HCT116 (cell line): ENCODE results near the gene SRRT. TPM values are rescaled to one million over a fixed set of nuclear protein-coding genes. Genes with fewer than 3 reads are reported as not detected.
A peak's percentile ranks its signal among the peaks of the same experiment; 100 is the strongest.

ENCODE experiments used
- ATAC-seq: fragments of 200-7000 bp; cut with Tn5 transposase; 2 replicates; pipeline ENCODE4 v1.9.1; 2020; ENCODE audit warnings: mild to moderate bottlenecking, moderate library complexity
- Bru-seq: library from RNA; stranded (reverse); fragments of 400-500 nt; gene quantifications from one replicate; lab custom pipeline; 2021; lab: Mats Ljungman, UMichigan
- BruChase-seq, 2 experiments: library from RNA; stranded (reverse); fragments of 400-500 nt; gene quantifications; one replicate each; lab custom pipeline; 2021; lab: Mats Ljungman, UMichigan
- BruUV-seq: library from RNA; stranded (reverse); fragments of 400-500 nt; replicated peaks from 2 replicates; lab custom pipeline; 2021; lab: Mats Ljungman, UMichigan
- CTCF ChIA-PET: fragments of 300-600 bp; sonication (Branson Sonifier 250); formaldehyde crosslinking; loops from one replicate; lab custom pipeline; 2021; ENCODE audit warnings: antibody characterized with exemption; lab: Charles Lee
- POLR2A ChIA-PET: fragments of 300-600, 350-600 bp; sonication (Branson Sonifier 250); formaldehyde crosslinking; loops from one replicate; lab custom pipeline; 2021; ENCODE audit warnings: antibody characterized with exemption; lab: Charles Lee
- RAD21 ChIA-PET, 2 experiments: fragments of 300-600 bp; sonication (Branson Sonifier 250); formaldehyde crosslinking; loops; one replicate each; lab custom pipeline; 2023; ENCODE audit warnings: low total read pairs in 2 of 2; ENCODE audit not compliant: uncharacterized antibody in 2 of 2, unreplicated experiment in 2 of 2, low non-redundant PET in 1 of 2; lab: Charles Lee
- DNase-seq: peaks from one replicate; pipeline ENCODE4 v3.0.0-alpha.2; 2010; ENCODE audit warnings: low read depth, low spot score
- H2AFZ ChIP-seq: fragments of 200-600 bp; shearing (Covaris generic), sonication (generic); 2 replicates; pipeline ENCODE4 v1.6.1; 2017; ENCODE audit warnings: low read depth, mixed run types, mixed read lengths, antibody characterized with exemption, low read length; ENCODE audit not compliant: poor library complexity, severe bottlenecking
- H3K27ac ChIP-seq: 2 replicates; pipeline ENCODE4 v1.5.1; 2012; ENCODE audit warnings: low read depth, low read length
- H3K27me3 ChIP-seq: fragments of 200-600 bp; sonication (generic); 2 replicates; pipeline ENCODE4 v1.6.1; 2016; ENCODE audit warnings: mixed run types, low read length, mixed read lengths; ENCODE audit not compliant: insufficient read depth
- H3K36me3 ChIP-seq, 2 experiments: fragments of 200-500 bp in 1 of 2; fragments of 200-600 bp in 1 of 2; sonication (Bioruptor generic) in 1 of 2; sonication (generic) in 1 of 2; 2 replicates each; pipeline versions ENCODE4 v1.5.1 to v1.6.1; 2014 to 2016; ENCODE audit warnings: low read length in 2 of 2, inconsistent platforms in 1 of 2, mixed read lengths in 1 of 2, mixed run types in 1 of 2; ENCODE audit not compliant: insufficient read depth in 2 of 2, control insufficient read depth in 1 of 2
- H3K4me1 ChIP-seq, 2 experiments: fragments of 200-600 bp in 1 of 2; sonication (generic) in 1 of 2; 2 replicates each; pipeline versions ENCODE4 v1.5.1 to v1.6.1; 2012 to 2017; ENCODE audit warnings: low read length in 2 of 2, inconsistent platforms in 1 of 2, mild to moderate bottlenecking in 1 of 2, mixed read lengths in 1 of 2, mixed run types in 1 of 2, moderate library complexity in 1 of 2; ENCODE audit not compliant: insufficient read depth in 2 of 2, control insufficient read depth in 1 of 2
- H3K4me2 ChIP-seq: fragments of 200-600 bp; sonication (generic); 2 replicates; pipeline ENCODE4 v1.6.1; 2017; ENCODE audit warnings: mixed run types, low read length, mixed read lengths
- H3K4me3 ChIP-seq, 2 experiments: fragments of 200-600 bp in 1 of 2; sonication (generic) in 1 of 2; replicated peaks in 1 of 2; 2 replicates each; pipeline ENCODE4 v1.5.1; 2011 to 2016; ENCODE audit warnings: low read length in 2 of 2, control low read depth in 1 of 2, low read depth in 1 of 2, mild to moderate bottlenecking in 1 of 2, mixed read lengths in 1 of 2, mixed run types in 1 of 2
- H3K79me2 ChIP-seq: fragments of 200-600 bp; sonication (generic); 2 replicates; pipeline ENCODE4 v1.6.1; 2017; ENCODE audit warnings: mild to moderate bottlenecking, mixed run types, low read length, moderate library complexity, mixed read lengths; ENCODE audit not compliant: insufficient read depth
- H3K9ac ChIP-seq: fragments of 200-600 bp; sonication (generic); 2 replicates; pipeline ENCODE4 v1.6.1; 2016; ENCODE audit warnings: low read length, mixed read lengths
- H3K9me2 ChIP-seq: fragments of 200-600 bp; sonication (generic), shearing (Covaris generic); 2 replicates; pipeline ENCODE4 v1.6.1; 2017; ENCODE audit warnings: mixed run types, mild to moderate bottlenecking, moderate library complexity; ENCODE audit not compliant: insufficient read depth
- H3K9me3 ChIP-seq, 2 experiments: fragments of 200-500 bp in 1 of 2; fragments of 200-600 bp in 1 of 2; sonication (Bioruptor generic) in 1 of 2; sonication (generic) in 1 of 2; 2 replicates each; pipeline ENCODE4 v1.6.1; 2014 to 2017; ENCODE audit warnings: low read length in 2 of 2, mixed read lengths in 2 of 2, inconsistent platforms in 1 of 2, low read depth in 1 of 2, mild to moderate bottlenecking in 1 of 2, mixed run types in 1 of 2, moderate library complexity in 1 of 2; ENCODE audit not compliant: control insufficient read depth in 1 of 2, insufficient read depth in 1 of 2
- H4K20me1 ChIP-seq: fragments of 200-600 bp; sonication (generic), shearing (Covaris generic); 2 replicates; pipeline ENCODE4 v1.6.1; 2017; ENCODE audit warnings: mixed run types, mild to moderate bottlenecking, moderate library complexity; ENCODE audit not compliant: insufficient read depth
- CEBPB ChIP-seq: IDR thresholded peaks from 2 replicates; pipeline ENCODE4 v1.6.1; 2012; ENCODE audit warnings: low read depth
- CTCF ChIP-seq, 3 experiments: fragments of 200-600 bp in 1 of 3; sonication (generic) in 1 of 3; IDR thresholded peaks in 2 of 3; conservative IDR thresholded peaks in 1 of 3; 2 replicates each; pipeline ENCODE4 v1.5.1; 2012 to 2017; ENCODE audit warnings: low read depth in 2 of 3, low read length in 2 of 3, antibody characterized with exemption in 1 of 3, borderline replicate concordance in 1 of 3, control low read depth in 1 of 3, mild to moderate bottlenecking in 1 of 3, mixed read lengths in 1 of 3, mixed run types in 1 of 3, moderate library complexity in 1 of 3; ENCODE audit not compliant: insufficient read depth in 1 of 3
- POLR2A ChIP-seq: IDR thresholded peaks from 2 replicates; pipeline ENCODE4 v1.7.0; 2011; ENCODE audit warnings: borderline replicate concordance; ENCODE audit not compliant: insufficient read depth, insufficient read length; ENCODE audit errors: extremely low read depth
- POLR2AphosphoS5 ChIP-seq: IDR thresholded peaks from 2 replicates; pipeline ENCODE4 v1.6.1; 2011; ENCODE audit warnings: mild to moderate bottlenecking, low read depth, low read length, moderate library complexity
- SP1 ChIP-seq: IDR thresholded peaks from 2 replicates; pipeline ENCODE4 v1.6.1; 2012; ENCODE audit warnings: low read depth
- TCF7L2 ChIP-seq: IDR thresholded peaks from 2 replicates; pipeline ENCODE4 v1.7.0; 2011; ENCODE audit warnings: borderline replicate concordance, inconsistent platforms; ENCODE audit not compliant: insufficient read depth, insufficient read length; ENCODE audit errors: extremely low read depth
- YY1 ChIP-seq: IDR thresholded peaks from 2 replicates; pipeline ENCODE4 v1.6.1; 2011; ENCODE audit warnings: low read length, low read depth, moderate library complexity, mild to moderate bottlenecking; ENCODE audit not compliant: insufficient replicate concordance; ENCODE audit errors: extremely low read depth
- ZBTB33 ChIP-seq: IDR thresholded peaks from 2 replicates; pipeline ENCODE4 v1.6.1; 2011; ENCODE audit warnings: mild to moderate bottlenecking, low read length, moderate library complexity; ENCODE audit not compliant: insufficient replicate concordance; ENCODE audit errors: extremely low read depth
- ZFX ChIP-seq: fragments of 450-650 bp; IDR thresholded peaks from 2 replicates; pipeline ENCODE4 v1.6.1; 2017
- intact Hi-C: fragments of 100-400 bp; cut with micrococcal nuclease; formaldehyde crosslinking; loops from 2 replicates; pipeline ENCODE4 v1.10.0; 2022
- long read RNA-seq: library from polyadenylated mRNA; unstranded; transcript quantifications from one replicate; pipeline ENCODE4 v2.0.0, GENCODE V29; 2021; ENCODE audit not compliant: unreplicated experiment
- polyA plus RNA-seq: library from polyadenylated mRNA; unstranded; fragments of >200 nt; gene quantifications from 2 replicates; pipeline ENCODE4 v1.2.1, GENCODE V29; 2012; ENCODE audit warnings: missing spikeins
- total RNA-seq: library from RNA; stranded (reverse); gene quantifications from one replicate; pipeline ENCODE4 v1.2.1, GENCODE V29; 2021; ENCODE audit not compliant: unreplicated experiment

Gene SRRT
- total RNA-seq (252 TPM), Bru-seq, nascent RNA (percentile 94 among the genes with signal in this experiment), BruChase-seq, experiment 1, labeled RNA remaining after a 6-hour chase (percentile 98 among the genes with signal in this experiment), BruChase-seq, experiment 2, labeled RNA remaining after a 2-hour chase (percentile 98 among the genes with signal in this experiment)
- 143 and 146 TPM in 2 replicates for polyA plus RNA-seq
- long read RNA-seq, transcript SRRT-213 (20 exons, 2,905 nt) = major isoform, 76 of 375 reads
- long read RNA-seq, transcript SRRT-215 (20 exons, 2,964 nt) = minor isoform, 64 of 375 reads
- long read RNA-seq, transcript SRRT-216 (20 exons, 2,955 nt) = minor isoform, 23 of 375 reads
- long read RNA-seq, transcript SRRT-217 (20 exons, 2,893 nt) = minor isoform, 15 of 375 reads
- long read RNA-seq, partial matches to known transcripts = 162 of 375 reads
- long read RNA-seq, other reads (novel, unspliced or antisense) = 32 of 375 reads

- TF ChIP-seq ZBTB33 (peak; percentile 99), YY1 (peak; percentile 82), POLR2A (peak; percentile 79), SP1 (no peak), CEBPB (no peak), ZFX (peak; percentile 78; the same call in 1 of the 2 replicates), POLR2AphosphoS5 (peak; percentile 98), CTCF (IDR thresholded peaks at IDR 0.05 in 2 of 3, conservative IDR thresholded peaks at IDR 0.05 in 1 of 3; ENCODE audit: borderline replicate concordance in 1 of 3, insufficient read depth in 1 of 3, low read depth in 2 of 3, low read length in 2 of 3) (peak in 1 of 3 experiments; percentile 15; a peak in 1 of 6 replicates), TCF7L2 (peak; percentile 25)
- peak; percentile 92 for ATAC-seq
- RAD21 ChIA-PET = interaction anchor here (0.8 to 1.1 kb wide), 2 partner anchors 15 to 47 kb away, joined by 3 to 4 read pairs; partner anchors contain the start of genes EPHB4 (in 1 of the 2) and UFSP1 (in 1 of the 2)
- CTCF ChIA-PET = interaction anchor here (0.7 to 1.1 kb wide), 7 partner anchors 15 to 269 kb away, joined by 3 to 6 read pairs (median 4); partner anchors contain the start of genes POP7, SLC12A9 and UFSP1
- peaks cover 12 to 24% of the 10 kb centered on the region in 2 experiments for H3K4me1 ChIP-seq
- no peaks in the 10 kb centered on the region for H3K9me3 ChIP-seq
- intact Hi-C loops = no loop called here
- H3K27me3 ChIP-seq = no peaks in the 10 kb centered on the region
- no peaks in the 10 kb centered on the region for H3K9me2 ChIP-seq
- peak; percentile 96 for DNase-seq
- H2AFZ ChIP-seq = no peak within 1 kb of the TSS
- BruUV-seq = TSS peak; percentile 97
- peak within 1 kb of the TSS; percentile 97 to 98 for H3K4me3 ChIP-seq
- H4K20me1 ChIP-seq = peaks cover 15% of the 10 kb centered on the region; the same call in 1 of the 2 replicates
- POLR2A ChIA-PET = interaction anchor here (0.6 to 2.4 kb wide), 15 partner anchors 8 to 446 kb away, joined by 3 to 31 read pairs (median 3); partner anchors contain the start of genes EPHB4, POP7, SERPINE1 and TRIP6
- peak within 1 kb of the TSS; percentile 92 for H3K4me2 ChIP-seq
- H3K27ac ChIP-seq = peak within 1 kb of the TSS; percentile 84
- peak within 1 kb of the TSS; percentile 97 for H3K9ac ChIP-seq
- H3K79me2 ChIP-seq = peaks cover 72% of the 10 kb centered on the region
- peaks cover 25 to 56% of the 10 kb centered on the region in 2 experiments for H3K36me3 ChIP-seq
Observed at GRCh38 chr7:100874577-100875355, at the start of gene SRRT. Gene SRRT, plus strand, starts transcription at chr7:100875103. Its CDS starts 488 bp downstream, at chr7:100875591.
